Measurements from ENCODE around the gene GLTPD2.

The GLTPD2 gene

GRCh38 chr17:4837471-4838308 lies 48.9 kb downstream of the GLTPD2 start:
- TF ChIP-seq ZBTB7A (IDR thresholded peaks at IDR 0.05; ENCODE audit: low read depth) (no peak), TEAD4 (IDR thresholded peaks at IDR 0.05) (no peak)

DNA sequence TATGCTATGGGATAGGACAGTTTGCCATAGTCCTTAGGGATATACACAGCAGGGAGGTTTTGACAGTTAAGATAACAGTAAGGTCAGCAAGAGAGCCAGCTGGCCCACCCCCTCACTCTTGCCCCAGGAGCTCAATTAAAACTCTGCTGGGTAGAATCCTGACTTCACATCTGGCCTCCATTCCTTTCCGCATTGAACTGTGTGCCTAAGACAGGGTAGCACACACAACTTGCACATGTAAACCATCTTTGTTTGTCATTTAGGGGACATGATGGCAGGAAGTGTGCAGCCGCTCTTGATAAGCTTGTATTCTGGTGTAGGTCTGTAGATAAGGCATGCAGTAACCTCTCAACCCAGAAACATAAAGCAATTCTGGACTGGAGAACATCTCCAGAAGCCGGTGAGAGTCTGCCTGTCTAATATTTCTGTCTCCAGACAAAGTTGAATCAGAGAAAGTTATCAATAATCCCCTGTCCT lies 49.6 kb downstream of the GLTPD2 start:
- TF ChIP-seq CREB1 (IDR thresholded peaks at IDR 0.05; ENCODE audit: low read depth) (no peak), EP300 (IDR thresholded peaks at IDR 0.05; ENCODE audit: borderline replicate concordance) (no peak)

DNA sequence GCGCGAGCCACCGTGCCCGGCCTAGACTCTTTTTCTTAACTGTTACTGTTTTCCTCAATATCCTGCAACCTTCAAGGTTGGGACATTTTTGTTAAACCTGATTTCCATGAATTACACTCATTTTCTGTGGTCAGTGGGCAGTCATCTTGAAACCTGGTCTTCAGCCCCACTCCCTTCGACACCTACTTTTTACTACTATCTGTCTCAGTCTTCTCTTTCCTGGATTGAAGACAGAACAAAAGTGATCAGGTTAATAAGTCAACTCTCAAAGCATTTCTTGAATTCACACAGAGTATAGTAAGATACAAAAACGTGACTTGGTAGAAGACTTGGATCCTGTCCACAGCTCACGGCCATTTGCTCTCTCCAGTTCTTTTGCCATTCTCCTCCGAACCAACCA lies 50.5 kb downstream of the GLTPD2 start:
- TF ChIP-seq REST (IDR thresholded peaks at IDR 0.05; ENCODE audit: low read depth) (no peak), MAX (IDR thresholded peaks at IDR 0.05) (no peak), CREB1 (IDR thresholded peaks at IDR 0.05; ENCODE audit: low read depth) (no peak), EP300 (IDR thresholded peaks at IDR 0.05; ENCODE audit: borderline replicate concordance) (no peak), NFIC (IDR thresholded peaks at IDR 0.05) (no peak), TCF12 (IDR thresholded peaks at IDR 0.05; ENCODE audit: low read depth) (no peak), TAF1 (IDR thresholded peaks at IDR 0.05; ENCODE audit: low read depth) (no peak), ZBTB7A (IDR thresholded peaks at IDR 0.05; ENCODE audit: low read depth) (no peak), YY1 (IDR thresholded peaks at IDR 0.05; ENCODE audit: low read depth) (no peak)
